A549 (cell line): ENCODE measurements around the gene TTLL3. TPM values are rescaled to one million over a fixed set of nuclear protein-coding genes. Genes with fewer than 3 reads are reported as not detected.

Experiments
- ATAC-seq, 2 experiments: fragments of 200-7000 bp in 1 of 2; fragments of >200 bp in 1 of 2; cut with Nextera tagmentation in 1 of 2; cut with Tn5 transposase in 1 of 2; 3 replicates each; pipeline versions ENCODE4 v1.8.0 to v1.9.1; 2018 to 2020; ENCODE audit warnings: mild to moderate bottlenecking in 1 of 2, moderate library complexity in 1 of 2
- CTCF ChIA-PET: fragments of 300-600 bp; sonication (Branson Sonifier 250); formaldehyde crosslinking; extraction: SDS; loops from one replicate; lab custom pipeline; 2021; ENCODE audit warnings: antibody characterized with exemption, inconsistent platforms; lab: Yijun Ruan, JAX
- POLR2A ChIA-PET: fragments of 350-600 bp; formaldehyde crosslinking; extraction: SDS; loops from one replicate; lab custom pipeline; 2021; ENCODE audit warnings: antibody characterized with exemption, inconsistent platforms; lab: Yijun Ruan, JAX
- DNase-seq, 2 experiments: peaks; one replicate each; pipeline versions ENCODE4 v3.0.0 to v3.0.0-alpha.2; 2011 to 2016; ENCODE audit warnings: low read depth in 1 of 2, low spot score in 1 of 2
- FAIRE-seq: peaks from 2 replicates; lab custom pipeline; 2011; peaks lifted over from hg19 to GRCh38; lab: Jason Lieb, UNC
- H3K27ac ChIP-seq, 2 experiments: fragments of >200 bp; sonication (Bioruptor Twin); formaldehyde crosslinking; 3 replicates each; pipeline ENCODE4 v1.5.1; 2016 to 2017
- H3K4me1 ChIP-seq: fragments of >200 bp; sonication (Bioruptor Twin); formaldehyde crosslinking; 3 replicates; pipeline ENCODE4 v1.6.1; 2016
- H3K4me2 ChIP-seq: fragments of >200 bp; sonication (Bioruptor Twin); formaldehyde crosslinking; 3 replicates; pipeline ENCODE4 v1.6.1; 2016
- H3K4me3 ChIP-seq: fragments of >200 bp; sonication (Bioruptor Twin); formaldehyde crosslinking; 3 replicates; pipeline ENCODE4 v1.5.1; 2016
- H3K9me3 ChIP-seq: fragments of >200 bp; sonication (Bioruptor Twin); formaldehyde crosslinking; 3 replicates; pipeline ENCODE4 v1.6.1; 2016
- ATOH8 ChIP-seq: fragments of 250-450 bp; sonication (Bioruptor Pico); IDR thresholded peaks from 2 replicates; pipeline ENCODE4 v1.5.0; 2020; ENCODE audit warnings: low read depth, mild to moderate bottlenecking, moderate library complexity
- BHLHE40 ChIP-seq: IDR thresholded peaks from 2 replicates; pipeline ENCODE4 v1.6.1; 2012; ENCODE audit warnings: low read depth, low read length, inconsistent platforms
- CHD4 ChIP-seq: fragments of 200-600 bp; sonication (generic); IDR thresholded peaks from 2 replicates; pipeline ENCODE4 v1.6.1; 2016; ENCODE audit warnings: antibody characterized with exemption, mild to moderate bottlenecking, borderline replicate concordance
- EHF ChIP-seq: fragments of 250-450 bp; sonication (Bioruptor Pico); IDR thresholded peaks from 2 replicates; pipeline ENCODE4 v1.5.0; 2020; ENCODE audit warnings: mild to moderate bottlenecking
- EP300 ChIP-seq, 2 experiments: fragments of >200 bp; sonication (Bioruptor Twin); formaldehyde crosslinking; IDR thresholded peaks; 2 replicates in 1 of 2; 3 replicates in 1 of 2; pipeline ENCODE4 v1.6.1; 2016 to 2017
- ESRRA ChIP-seq: fragments of 150-350 bp; IDR thresholded peaks from 2 replicates; pipeline ENCODE4 v1.6.1; 2014; ENCODE audit warnings: mild to moderate bottlenecking, low read length, borderline replicate concordance
- FOSL2 ChIP-seq, 2 experiments: fragments of 450-650 bp in 1 of 2; fragments of >200 bp in 1 of 2; sonication (Bioruptor Twin) in 1 of 2; formaldehyde crosslinking; IDR thresholded peaks; 2 replicates each; pipeline versions ENCODE4 v1.5.0 to v1.6.1; 2016 to 2020; ENCODE audit warnings: mild to moderate bottlenecking in 1 of 2, moderate library complexity in 1 of 2
- HES2 ChIP-seq: fragments of >200 bp; sonication (Bioruptor Twin); formaldehyde crosslinking; IDR thresholded peaks from 2 replicates; pipeline ENCODE4 v1.6.1; 2016
- HEYL ChIP-seq: fragments of 250-450 bp; sonication (Bioruptor Pico); IDR thresholded peaks from 2 replicates; pipeline ENCODE4 v1.8.0; 2021; ENCODE audit warnings: mild to moderate bottlenecking, moderate library complexity
- HOXA7 ChIP-seq: fragments of 250-450 bp; sonication (Bioruptor Pico); IDR thresholded peaks from 2 replicates; pipeline ENCODE4 v1.5.0; 2020; ENCODE audit warnings: mild to moderate bottlenecking, moderate library complexity
- HOXB5 ChIP-seq: fragments of 250-450 bp; sonication (Bioruptor Pico); IDR thresholded peaks from 2 replicates; pipeline ENCODE4 v1.5.0; 2020; ENCODE audit warnings: mild to moderate bottlenecking, moderate library complexity
- JUNB ChIP-seq: fragments of >200 bp; sonication (Bioruptor Twin); formaldehyde crosslinking; IDR thresholded peaks from 2 replicates; pipeline ENCODE4 v1.6.1; 2016
- KDM5A ChIP-seq: fragments of 200-600 bp; sonication (generic); IDR thresholded peaks from 2 replicates; pipeline ENCODE4 v1.6.1; 2016; ENCODE audit warnings: antibody characterized with exemption, mild to moderate bottlenecking
- MAFK ChIP-seq: fragments of 450-650 bp; IDR thresholded peaks from 2 replicates; pipeline ENCODE4 v1.6.1; 2014; ENCODE audit not compliant: partially characterized antibody
- MAZ ChIP-seq: fragments of 150-350 bp; IDR thresholded peaks from 2 replicates; pipeline ENCODE4 v1.6.1; 2014; ENCODE audit warnings: antibody characterized with exemption, low read depth, low read length, borderline replicate concordance
- NFE2L2 ChIP-seq: fragments of 150-350 bp; conservative IDR thresholded peaks from 2 replicates; pipeline ENCODE4 v1.6.1; 2014; ENCODE audit warnings: low read length
- NPAS2 ChIP-seq: fragments of 250-450 bp; sonication (Bioruptor Pico); IDR thresholded peaks from 2 replicates; pipeline ENCODE4 v1.8.0; 2022; ENCODE audit warnings: mild to moderate bottlenecking, moderate library complexity, borderline replicate concordance
- NR3C1 ChIP-seq: fragments of >200 bp; sonication (Bioruptor Twin); formaldehyde crosslinking; IDR thresholded peaks from 3 replicates; pipeline ENCODE4 v1.6.1; 2017
- PHF8 ChIP-seq: fragments of 200-600 bp; sonication (generic); IDR thresholded peaks from 2 replicates; pipeline ENCODE4 v1.6.1; 2016; ENCODE audit warnings: low read depth, mild to moderate bottlenecking, antibody characterized with exemption, moderate library complexity, borderline replicate concordance
- POLR2A ChIP-seq: IDR thresholded peaks from 2 replicates; pipeline ENCODE4 v1.6.1; 2012; ENCODE audit warnings: mild to moderate bottlenecking, low read length
- RAD21 ChIP-seq, 2 experiments: fragments of >200 bp in 1 of 2; sonication (Bioruptor Twin) in 1 of 2; formaldehyde crosslinking in 1 of 2; IDR thresholded peaks in 1 of 2; conservative IDR thresholded peaks in 1 of 2; 2 replicates in 1 of 2; 3 replicates in 1 of 2; pipeline ENCODE4 v1.6.1; 2012 to 2018; ENCODE audit warnings: inconsistent platforms in 1 of 2
- RARB ChIP-seq: fragments of 250-450 bp; sonication (Bioruptor Pico); IDR thresholded peaks from 2 replicates; pipeline ENCODE4 v1.8.0; 2021; ENCODE audit warnings: mild to moderate bottlenecking, moderate library complexity
- RFX5 ChIP-seq: fragments of 450-650 bp; IDR thresholded peaks from 2 replicates; pipeline ENCODE4 v1.7.1; 2014; ENCODE audit warnings: antibody characterized with exemption, mild to moderate bottlenecking, moderate library complexity
- SMC3 ChIP-seq: fragments of >200 bp; sonication (Bioruptor Twin); formaldehyde crosslinking; IDR thresholded peaks from 3 replicates; pipeline ENCODE4 v1.6.1; 2018; ENCODE audit warnings: inconsistent platforms
- TP53 ChIP-seq: fragments of 250-450 bp; sonication (Bioruptor Pico); IDR thresholded peaks from 2 replicates; pipeline ENCODE4 v1.5.0; 2021; ENCODE audit warnings: mild to moderate bottlenecking, moderate library complexity
- ZC3H11A ChIP-seq: fragments of 450-650 bp; IDR thresholded peaks from 2 replicates; pipeline ENCODE4 v1.6.1; 2014; ENCODE audit warnings: antibody characterized with exemption, mild to moderate bottlenecking
- WGBS: methylation state at CpG from one replicate; pipeline ENCODE4 v1.1.6; 2017; ENCODE audit errors: missing lambda C conversion rate; 5-methylcytosine and 5-hydroxymethylcytosine counted together
- polyA plus RNA-seq, 4 experiments: library from polyadenylated mRNA; depleted of rRNA in 3 of 4; stranded (reverse); fragments of >200 nt; fragmentation: RNase III in 1 of 4; extraction: RNeasy Plus Mini Kit Qiagen cat#74134 plus additional on column Dnase treatment in 1 of 4; gene quantifications; 2 replicates in 3 of 4; 3 replicates in 1 of 4; pipeline ENCODE4 v1.2.3, GENCODE V29; 2011 to 2017
- TF ChIP-seq, protein P1 (sequence below): fragments of >200 bp; sonication (Bioruptor Twin); formaldehyde crosslinking; IDR thresholded peaks from 3 replicates; pipeline ENCODE4 v1.6.1; 2016
- TF ChIP-seq, protein P2 (sequence below): IDR thresholded peaks from 2 replicates; pipeline ENCODE4 v1.6.1; 2012

Gene TTLL3
- polyA plus RNA-seq, 2 of the 4 experiments (the other 2 are of a cell fraction): 10.3 to 13.0 TPM

DNA sequence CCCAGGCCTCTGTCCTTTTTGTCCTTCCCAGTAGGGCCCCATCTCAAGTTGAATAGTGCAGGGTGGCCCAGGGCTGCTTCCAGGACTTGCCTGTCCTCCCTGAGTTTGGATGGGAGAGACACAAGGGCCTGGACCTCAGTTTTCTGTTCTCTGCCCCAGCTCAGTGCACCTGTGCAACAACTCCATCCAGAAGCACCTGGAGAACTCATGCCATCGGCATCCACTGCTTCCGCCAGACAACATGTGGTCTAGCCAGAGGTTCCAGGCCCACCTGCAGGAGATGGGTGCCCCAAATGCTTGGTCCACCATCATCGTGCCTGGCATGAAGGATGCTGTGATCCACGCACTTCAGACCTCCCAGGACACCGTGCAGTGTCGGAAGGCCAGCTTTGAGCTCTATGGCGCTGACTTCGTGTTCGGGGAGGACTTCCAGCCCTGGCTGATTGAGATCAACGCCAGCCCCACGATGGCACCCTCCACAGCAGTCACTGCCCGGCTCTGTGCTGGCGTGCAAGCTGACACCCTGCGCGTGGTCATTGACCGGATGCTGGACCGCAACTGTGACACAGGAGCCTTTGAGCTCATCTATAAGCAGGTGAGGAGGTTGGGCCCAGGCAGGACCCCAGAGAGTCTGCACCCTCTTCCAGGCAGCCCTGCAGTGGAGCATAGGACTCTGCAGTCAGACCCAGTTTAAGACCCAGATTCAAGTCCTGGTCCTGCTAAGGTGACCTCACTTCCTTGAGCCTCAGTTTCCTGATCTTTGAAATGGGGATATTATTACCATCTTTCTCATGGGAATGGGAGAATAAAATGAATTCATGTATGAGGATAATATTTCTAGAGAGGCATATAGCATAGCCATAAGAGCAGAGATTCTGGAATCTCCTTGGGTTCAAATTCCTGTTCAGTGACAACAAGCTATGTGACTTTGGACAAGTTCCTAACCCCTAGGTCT, 19.0 kb downstream of the TTLL3 start:
- CTCF ChIA-PET: interaction anchor here (0.8 to 5.2 kb wide), 7 partner anchors 7 to 193 kb away, joined by 3 to 30 read pairs (median 7); no protein-coding TSS in a partner anchor
- FAIRE-seq (no peak), DNase-seq (no peak), ATAC-seq (no peak)
- no peaks in the 10 kb centered on the region for H3K9me3 ChIP-seq
- 90% methylated on average over 14 of the region's 17 CpGs for WGBS
- no peak overlapping the region for H3K4me3 ChIP-seq
- no peak overlapping the region for H3K4me2 ChIP-seq
- no peak overlapping the region for H3K27ac ChIP-seq
- H3K4me1 ChIP-seq: no peaks in the 10 kb centered on the region
- TF ChIP-seq RAD21 (conservative IDR thresholded peaks at IDR 0.05 in 1 of 2, IDR thresholded peaks at IDR 0.05 in 1 of 2) (no peak), FOSL2 (IDR thresholded peaks at IDR 0.05) (no peak), FOSL2 (CRISPR knock-in tag; IDR thresholded peaks at IDR 0.05) (no peak), MAFK (no peak), ESRRA (no peak), JUNB (no peak), KDM5A (no peak), ATOH8 (CRISPR knock-in tag) (no peak), HES2 (no peak)
- TF ChIP-seq, protein P1, sequence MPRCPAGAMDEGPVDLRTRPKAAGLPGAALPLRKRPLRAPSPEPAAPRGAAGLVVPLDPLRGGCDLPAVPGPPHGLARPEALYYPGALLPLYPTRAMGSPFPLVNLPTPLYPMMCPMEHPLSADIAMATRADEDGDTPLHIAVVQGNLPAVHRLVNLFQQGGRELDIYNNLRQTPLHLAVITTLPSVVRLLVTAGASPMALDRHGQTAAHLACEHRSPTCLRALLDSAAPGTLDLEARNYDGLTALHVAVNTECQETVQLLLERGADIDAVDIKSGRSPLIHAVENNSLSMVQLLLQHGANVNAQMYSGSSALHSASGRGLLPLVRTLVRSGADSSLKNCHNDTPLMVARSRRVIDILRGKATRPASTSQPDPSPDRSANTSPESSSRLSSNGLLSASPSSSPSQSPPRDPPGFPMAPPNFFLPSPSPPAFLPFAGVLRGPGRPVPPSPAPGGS: no peak
- TF ChIP-seq, protein P2, sequence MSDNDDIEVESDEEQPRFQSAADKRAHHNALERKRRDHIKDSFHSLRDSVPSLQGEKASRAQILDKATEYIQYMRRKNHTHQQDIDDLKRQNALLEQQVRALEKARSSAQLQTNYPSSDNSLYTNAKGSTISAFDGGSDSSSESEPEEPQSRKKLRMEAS: no peak
- POLR2A ChIA-PET: interaction anchor here (0.5 kb wide), 1 partner anchor 327 kb away, joined by 4 read pairs; no protein-coding TSS in a partner anchor

DNA sequence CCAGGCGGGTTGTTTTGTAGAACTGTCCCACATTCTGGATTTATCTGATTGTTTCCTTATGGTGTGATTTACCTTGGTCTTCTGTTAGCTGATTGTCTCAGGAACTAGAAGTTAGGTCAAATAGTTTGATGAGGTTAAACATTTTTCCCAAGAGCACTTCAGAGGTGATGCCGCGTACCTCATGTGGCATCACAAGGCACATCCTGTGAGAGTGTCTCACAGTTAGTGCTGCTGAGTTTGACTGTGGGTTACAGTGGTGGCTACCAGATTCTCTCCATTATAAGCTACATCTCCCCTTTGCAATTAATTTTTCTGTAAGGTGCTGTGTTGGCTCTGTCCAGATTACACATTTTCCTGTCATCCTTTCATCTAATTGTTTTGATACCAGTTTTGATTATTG, 21.2 kb downstream of the TTLL3 start:
- no peaks in the 10 kb centered on the region for H3K9me3 ChIP-seq
- POLR2A ChIA-PET: interaction anchor here (0.7 to 1.0 kb wide), 2 partner anchors 90 to 102 kb away, joined by 4 to 8 read pairs; no protein-coding TSS in a partner anchor
- DNase-seq: no peak
- TF ChIP-seq RFX5: no peak
- TF ChIP-seq SMC3: no peak
- TF ChIP-seq JUNB: no peak
- TF ChIP-seq, all 56 proteins: peak for 0
- Histone ChIP-seq H3K4me2 (no peak overlapping the region), H3K4me1 (no peaks in the 10 kb centered on the region), H3K4me3 (no peak overlapping the region), H3K27ac (no peak overlapping the region)
- ATAC-seq: no peak
- FAIRE-seq: no peak
- CTCF ChIA-PET: interaction anchor here (0.8 to 2.6 kb wide), 8 partner anchors 9 to 116 kb away, joined by 3 to 11 read pairs (median 4); partner anchors contain the start of gene CRELD1
- 97% methylated on average over 3 of the region's 3 CpGs for WGBS

GRCh38 chr3:9833078-9833477, 23.0 kb downstream of the TTLL3 start:
- CTCF ChIA-PET: interaction anchor here (1.1 to 2.2 kb wide), 2 partner anchors 25 to 113 kb away, joined by 3 to 11 read pairs; no protein-coding TSS in a partner anchor
- 98% methylated on average over 6 of the region's 9 CpGs for WGBS
- no peak for FAIRE-seq
- TF ChIP-seq HOXA7 (CRISPR knock-in tag) (no peak), CHD4 (no peak), ZC3H11A (no peak), EHF (no peak), MAZ (no peak), NFE2L2 (no peak), RARB (CRISPR knock-in tag) (no peak), HOXB5 (no peak), NPAS2 (CRISPR knock-in tag) (no peak), EP300 (IDR thresholded peaks at IDR 0.05) (no peak), POLR2A (no peak), BHLHE40 (no peak), PHF8 (no peak), NR3C1 (no peak), TP53 (CRISPR knock-in tag) (no peak), HEYL (CRISPR knock-in tag) (no peak)
- TF ChIP-seq, protein P1: no peak

More at GRCh38 chr3:9833078-9833477, 23.0 kb downstream of the TTLL3 start:
- no peaks in the 10 kb centered on the region for H3K9me3 ChIP-seq
- no peak overlapping the region for H3K27ac ChIP-seq
- no peak overlapping the region for H3K4me2 ChIP-seq
- DNase-seq (no peak), ATAC-seq (no peak)
- H3K4me3 ChIP-seq: no peak overlapping the region
- no peaks in the 10 kb centered on the region for H3K4me1 ChIP-seq
- POLR2A ChIA-PET: no interaction called here
